Right lung (tissue), 5 donors: ENCODE data around the gene NKX2-3. TPM values are rescaled to one million over a fixed set of nuclear protein-coding genes. Genes with fewer than 3 reads are reported as not detected.

Experiments used
- DNase-seq, 2 donors: peaks; one replicate each; pipeline ENCODE4 v3.0.0-alpha.2; 2013
- polyA plus RNA-seq, 5 donors: library from polyadenylated mRNA; unstranded; fragments of 120-200 nt; gene quantifications; one replicate each; pipeline versions ENCODE4 v1.2.1 to v1.2.3, GENCODE V29; 2013; ENCODE audit warnings: inconsistent platforms in 1 of 5, low replicate concordance in 1 of 5; ENCODE audit not compliant: insufficient read length in 5 of 5, insufficient read depth in 1 of 5

The NKX2-3 gene
- polyA plus RNA-seq, 5 donors, result 0.17 TPM; not detected in 4

- DNase-seq, result no peak
Observed at GRCh38 chr10:99573790-99574189, 41.0 kb downstream of the NKX2-3 start.

DNA sequence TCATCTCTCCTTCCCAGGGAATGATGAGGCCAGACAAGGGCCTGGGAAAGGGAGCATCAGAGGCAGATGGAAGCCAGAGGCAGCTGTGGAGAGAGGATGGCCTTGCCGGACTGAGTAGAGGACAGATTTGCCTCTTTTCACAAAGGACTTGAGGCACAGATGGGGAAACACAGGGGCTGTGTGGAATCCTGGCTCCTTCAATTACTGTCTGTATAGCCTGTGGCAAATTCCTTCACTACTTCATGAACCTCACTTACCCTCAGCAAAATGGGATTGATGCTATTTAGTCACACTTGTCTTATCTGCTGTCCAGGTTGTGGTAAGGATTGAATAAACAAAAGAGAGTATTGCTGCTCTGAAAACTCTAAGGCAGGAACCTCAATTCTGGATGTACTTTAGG is 47.2 kb downstream of the NKX2-3 start:
- no peak for DNase-seq

DNA sequence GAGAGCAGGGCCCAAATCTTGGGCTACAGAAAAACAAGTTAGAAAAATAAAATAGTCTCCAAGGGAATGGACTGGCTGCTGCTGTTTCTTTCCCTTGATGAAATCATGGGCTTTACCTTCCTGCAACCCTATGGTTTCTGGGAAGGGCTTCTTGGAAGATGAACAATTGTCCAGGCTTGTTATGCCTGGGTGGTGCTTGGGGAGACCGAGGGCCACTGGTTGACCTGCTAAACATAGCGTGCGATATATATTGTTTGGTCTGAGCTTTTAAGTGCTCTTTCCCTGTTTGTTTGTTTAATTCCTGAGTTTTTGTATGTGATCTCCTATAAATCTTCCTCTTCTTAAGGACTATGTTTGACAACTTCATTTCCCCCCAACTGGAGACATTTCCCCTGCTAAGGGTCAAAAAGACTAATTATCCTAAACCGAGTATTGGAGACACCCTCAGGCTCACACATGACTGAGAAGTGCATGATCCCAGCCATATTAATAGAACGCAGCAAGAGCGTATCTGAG is 49.6 kb downstream of the NKX2-3 start:
- DNase-seq, result no peak

DNA sequence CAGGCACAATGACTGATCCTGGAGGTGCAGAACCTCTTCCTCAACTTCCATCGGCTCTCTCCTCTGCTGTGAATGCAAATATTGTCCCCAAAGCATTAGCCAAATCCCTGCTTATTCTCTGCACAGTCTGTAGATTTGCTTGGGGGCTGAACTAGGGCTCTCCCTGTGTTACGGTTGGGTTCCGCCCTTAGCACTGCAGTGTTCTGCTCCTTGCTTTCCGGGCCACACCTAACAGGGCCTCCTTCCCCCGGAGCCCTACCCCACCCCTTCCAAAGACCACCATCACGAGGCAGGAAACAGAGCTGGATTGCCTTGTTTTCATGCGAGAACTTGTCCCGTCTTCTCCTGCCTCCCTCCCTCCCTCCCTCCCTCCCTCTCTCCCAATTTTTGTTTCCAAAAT is 50.9 kb downstream of the NKX2-3 start:
- no peak for DNase-seq

Other genes with a start within 250 kb of the NKX2-3 start
- gene CNNM1, start 203.6 kb upstream of the NKX2-3 start, polyA plus RNA-seq, result under 1 TPM; 0.22 to 0.33 (median 0.28) TPM
- 10 to 100 TPM; 27.6 to 30.8 (median 28.6) TPM for gene GOT1, start 102.3 kb upstream of the NKX2-3 start, polyA plus RNA-seq
- gene SLC25A28, start 87.5 kb downstream of the NKX2-3 start, polyA plus RNA-seq, result 10 to 100 TPM; 45.5 to 60.2 (median 49.4) TPM
- gene ENTPD7, start 126.6 kb downstream of the NKX2-3 start, polyA plus RNA-seq, result 10 to 100 TPM; 11.6 to 18.0 (median 14.5) TPM
- 10 to 100 TPM; 39.0 to 62.1 (median 52.2) TPM for gene COX15, start 199.2 kb downstream of the NKX2-3 start, polyA plus RNA-seq
- gene CUTC, start 199.3 kb downstream of the NKX2-3 start, polyA plus RNA-seq, result 10 to 100 TPM; 19.0 to 26.8 (median 25.8) TPM
- 1 to 10 TPM in 3 of 5 donors, under 1 TPM in 2; 0.78 to 1.5 (median 1.2) TPM for gene ABCC2, start 249.7 kb downstream of the NKX2-3 start, polyA plus RNA-seq